WTC11 (cell line): ENCODE measurements around the gene ARHGEF39. TPM values are rescaled to one million over a fixed set of nuclear protein-coding genes. Genes with fewer than 3 reads are reported as not detected.

Experiments used
- ATAC-seq: fragments of 200-7000 bp; cut with Tn5 transposase; 2 replicates; pipeline ENCODE4 v1.10.0; 2021; ENCODE audit warnings: mild to moderate bottlenecking, moderate library complexity
- CTCF ChIA-PET: fragments of 300-600 bp; sonication (Branson Sonifier 250); formaldehyde crosslinking; loops from one replicate; lab custom pipeline; 2021; ENCODE audit warnings: antibody characterized with exemption; lab: Charles Lee
- POLR2A ChIA-PET: fragments of 350-600 bp; sonication (Branson Sonifier 250); formaldehyde crosslinking; loops from one replicate; lab custom pipeline; 2021; ENCODE audit warnings: antibody characterized with exemption; lab: Charles Lee
- DNase-seq: peaks from one replicate; pipeline ENCODE4 v3.0.0; 2021; ENCODE audit warnings: low spot score
- H3K27ac Mint-ChIP-seq: 2 replicates; pipeline ENCODE4 v1.8.0; 2021; ENCODE audit warnings: mixed read lengths
- H3K27me3 Mint-ChIP-seq: 2 replicates; pipeline ENCODE4 v1.8.0; 2021; ENCODE audit warnings: low read depth, mild to moderate bottlenecking, moderate library complexity, mixed read lengths
- H3K36me3 Mint-ChIP-seq: 2 replicates; pipeline ENCODE4 v1.8.0; 2021; ENCODE audit warnings: mixed read lengths
- H3K4me1 Mint-ChIP-seq: 2 replicates; pipeline ENCODE4 v1.8.0; 2022; ENCODE audit warnings: mixed read lengths
- H3K4me3 Mint-ChIP-seq: 2 replicates; pipeline ENCODE4 v1.8.0; 2021; ENCODE audit warnings: mild to moderate bottlenecking, moderate library complexity, mixed read lengths
- H3K9me3 Mint-ChIP-seq: 2 replicates; pipeline ENCODE4 v1.8.0; 2021; ENCODE audit warnings: mixed read lengths
- AFF4 ChIP-seq: sonication (generic); formaldehyde crosslinking; IDR thresholded peaks from 2 replicates; pipeline ENCODE4 v1.8.1; 2023; ENCODE audit warnings: mild to moderate bottlenecking, missing genetic modification reagents, borderline replicate concordance
- ATF1 ChIP-seq: sonication (generic); formaldehyde crosslinking; IDR thresholded peaks from 2 replicates; pipeline ENCODE4 v1.8.1; 2023; ENCODE audit warnings: mild to moderate bottlenecking, moderate library complexity, missing genetic modification reagents
- ATF6 ChIP-seq: sonication (generic); formaldehyde crosslinking; IDR thresholded peaks from 2 replicates; pipeline ENCODE4 v1.8.1; 2023; ENCODE audit warnings: mild to moderate bottlenecking, missing genetic modification reagents
- CBFB ChIP-seq: sonication (generic); formaldehyde crosslinking; IDR thresholded peaks from 2 replicates; pipeline ENCODE4 v1.8.1; 2022; ENCODE audit warnings: mild to moderate bottlenecking, low read depth, missing genetic modification reagents
- CTCF ChIP-seq: fragments of 200-600 bp; IDR thresholded peaks from 2 replicates; pipeline ENCODE4 v1.8.0; 2022; ENCODE audit warnings: antibody characterized with exemption
- EMX1 ChIP-seq: fragments of 250-450 bp; sonication (Bioruptor Pico); IDR thresholded peaks from 2 replicates; pipeline ENCODE4 v1.8.0; 2021; ENCODE audit warnings: mild to moderate bottlenecking
- GABPB1 ChIP-seq: sonication (generic); formaldehyde crosslinking; IDR thresholded peaks from 2 replicates; pipeline ENCODE4 v1.8.1; 2023; ENCODE audit warnings: mild to moderate bottlenecking, missing genetic modification reagents
- HMGA2 ChIP-seq: fragments of 250-450 bp; sonication (Bioruptor Pico); IDR thresholded peaks from 2 replicates; pipeline ENCODE4 v1.4.0; 2021; ENCODE audit warnings: mild to moderate bottlenecking, moderate library complexity
- JAZF1 ChIP-seq: fragments of 250-450 bp; sonication (Bioruptor Pico); IDR thresholded peaks from 2 replicates; pipeline ENCODE4 v1.9.0; 2021; ENCODE audit warnings: moderate library complexity, mild to moderate bottlenecking, inconsistent platforms
- MAX ChIP-seq: sonication (generic); formaldehyde crosslinking; IDR thresholded peaks from 2 replicates; pipeline ENCODE4 v1.8.0; 2022; ENCODE audit warnings: mild to moderate bottlenecking, missing genetic modification reagents
- MXD4 ChIP-seq: fragments of 250-450 bp; sonication (Bioruptor Pico); IDR thresholded peaks from 2 replicates; pipeline ENCODE4 v1.8.0; 2021; ENCODE audit warnings: mild to moderate bottlenecking, moderate library complexity, borderline replicate concordance
- NFATC4 ChIP-seq: fragments of 250-450 bp; sonication (Bioruptor Pico); IDR thresholded peaks from 2 replicates; pipeline ENCODE4 v1.9.0; 2021; ENCODE audit warnings: mild to moderate bottlenecking
- PREB ChIP-seq: sonication (generic); formaldehyde crosslinking; IDR thresholded peaks from 2 replicates; pipeline ENCODE4 v1.8.1; 2022; ENCODE audit warnings: mild to moderate bottlenecking, missing genetic modification reagents, moderate library complexity, borderline replicate concordance
- RORB ChIP-seq: fragments of 250-450 bp; sonication (Bioruptor Pico); IDR thresholded peaks from 2 replicates; pipeline ENCODE4 v1.9.0; 2021; ENCODE audit warnings: mild to moderate bottlenecking
- SMAD3 ChIP-seq: sonication (generic); formaldehyde crosslinking; IDR thresholded peaks from 2 replicates; pipeline ENCODE4 v1.8.0; 2022; ENCODE audit warnings: missing genetic modification reagents, mild to moderate bottlenecking, borderline replicate concordance
- TEAD4 ChIP-seq: sonication (generic); formaldehyde crosslinking; IDR thresholded peaks from 2 replicates; pipeline ENCODE4 v1.8.0; 2022; ENCODE audit warnings: mild to moderate bottlenecking, missing genetic modification reagents
- TP53 ChIP-seq: sonication (generic); formaldehyde crosslinking; IDR thresholded peaks from 2 replicates; pipeline ENCODE4 v1.8.1; 2023; ENCODE audit warnings: mild to moderate bottlenecking, missing genetic modification reagents
- ZBTB21 ChIP-seq: sonication (generic); formaldehyde crosslinking; IDR thresholded peaks from 2 replicates; pipeline ENCODE4 v1.8.1; 2023; ENCODE audit warnings: mild to moderate bottlenecking, missing genetic modification reagents, borderline replicate concordance
- ZNF138 ChIP-seq: sonication (generic); formaldehyde crosslinking; conservative IDR thresholded peaks from 2 replicates; pipeline ENCODE4 v1.8.1; 2022; ENCODE audit warnings: mild to moderate bottlenecking, moderate library complexity, missing genetic modification reagents
- ZNF232 ChIP-seq: sonication (generic); formaldehyde crosslinking; IDR thresholded peaks from 2 replicates; pipeline ENCODE4 v1.8.0; 2022; ENCODE audit warnings: mild to moderate bottlenecking, missing genetic modification reagents
- ZNF512 ChIP-seq: sonication (generic); formaldehyde crosslinking; IDR thresholded peaks from 2 replicates; pipeline ENCODE4 v1.8.1; 2022; ENCODE audit warnings: missing genetic modification reagents, borderline replicate concordance
- ZNF671 ChIP-seq: fragments of 250-450 bp; sonication (Bioruptor Pico); IDR thresholded peaks from 2 replicates; pipeline ENCODE4 v1.8.0; 2021; ENCODE audit warnings: mild to moderate bottlenecking
- ZSCAN18 ChIP-seq: fragments of 250-450 bp; sonication (Bioruptor Pico); IDR thresholded peaks from 2 replicates; pipeline ENCODE4 v2.1.2; 2022; ENCODE audit warnings: mild to moderate bottlenecking, moderate library complexity
- total RNA-seq: library from RNA; stranded (reverse); gene quantifications from 3 replicates; pipeline ENCODE4 v1.2.3, GENCODE V29; 2021

The ARHGEF39 gene
- total RNA-seq, 1 experiment from 2014 or later = 23.8 TPM

GRCh38 chr9:35667939-35668338 is 2.9 kb upstream of the ARHGEF39 start:
- no peak for ATAC-seq
- DNase-seq = no peak

GRCh38 chr9:35666549-35666948 is 1.6 kb upstream of the ARHGEF39 start:
- H3K4me3 Mint-ChIP-seq = no peak overlapping the region
- POLR2A ChIA-PET = no interaction called here
- TF ChIP-seq ATF1 (CRISPR knock-in tag) (no peak), TP53 (CRISPR knock-in tag) (no peak), CBFB (CRISPR knock-in tag) (no peak), TEAD4 (CRISPR knock-in tag) (no peak), ZNF232 (CRISPR knock-in tag) (no peak), EMX1 (CRISPR knock-in tag) (no peak), SMAD3 (CRISPR knock-in tag) (no peak), PREB (CRISPR knock-in tag) (no peak), GABPB1 (CRISPR knock-in tag) (no peak), CTCF (no peak), ZNF671 (CRISPR knock-in tag) (no peak), ZNF512 (CRISPR knock-in tag) (no peak), MXD4 (CRISPR knock-in tag) (no peak), HMGA2 (CRISPR knock-in tag) (no peak), AFF4 (CRISPR knock-in tag) (no peak), RORB (CRISPR knock-in tag) (no peak), ZNF138 (CRISPR knock-in tag) (no peak), ATF6 (CRISPR knock-in tag) (no peak), ZBTB21 (no peak), ZSCAN18 (CRISPR knock-in tag) (no peak)
- ATAC-seq = no peak
- peaks cover 24% of the 10 kb centered on the region for H3K4me1 Mint-ChIP-seq
- CTCF ChIA-PET = interaction anchor here (2.9 to 3.8 kb wide), 2 partner anchors 10 to 55 kb away, joined by 18 to 41 read pairs; no protein-coding TSS in a partner anchor
- no peak for DNase-seq
- H3K36me3 Mint-ChIP-seq = peaks cover 18% of the 10 kb centered on the region
- H3K27me3 Mint-ChIP-seq = no peaks in the 10 kb centered on the region; the same call in 1 of the 2 replicates
- peaks cover 7% of the 10 kb centered on the region for H3K9me3 Mint-ChIP-seq
- no peak overlapping the region for H3K27ac Mint-ChIP-seq

More at GRCh38 chr9:35667939-35668338, 2.9 kb upstream of the ARHGEF39 start:
- Mint-ChIP-seq H3K4me1 (peaks cover 19% of the 10 kb centered on the region), H3K27me3 (no peaks in the 10 kb centered on the region; the same call in 1 of the 2 replicates), H3K4me3 (no peak overlapping the region)
- CTCF ChIA-PET = no interaction called here
- no peak for TF ChIP-seq NFATC4
- TF ChIP-seq MAX (CRISPR knock-in tag) = no peak
- no peak for TF ChIP-seq JAZF1 (CRISPR knock-in tag)
- TF ChIP-seq, all 79 proteins: peak for 0
- no peak overlapping the region for H3K27ac Mint-ChIP-seq
- H3K9me3 Mint-ChIP-seq = peaks cover 7% of the 10 kb centered on the region
- POLR2A ChIA-PET = no interaction called here
- H3K36me3 Mint-ChIP-seq = peaks cover 5% of the 10 kb centered on the region
